HFFc6 (cell line): ENCODE measurements around the gene ATP13A2. TPM values are rescaled to one million over a fixed set of nuclear protein-coding genes. Genes with fewer than 3 reads are reported as not detected.

Experiments used
- DNase-seq: peaks from one replicate; pipeline ENCODE4 v3.0.0-alpha.2; 2018
- H3K27ac Mint-ChIP-seq: 2 replicates; pipeline ENCODE4 v1.8.0; 2020; ENCODE audit warnings: mild to moderate bottlenecking, mixed read lengths
- H3K27me3 Mint-ChIP-seq: 2 replicates; pipeline ENCODE4 v1.8.0; 2021; ENCODE audit warnings: mild to moderate bottlenecking, moderate library complexity, mixed read lengths; ENCODE audit not compliant: insufficient read depth
- H3K36me3 Mint-ChIP-seq: 2 replicates; pipeline ENCODE4 v1.8.0; 2021; ENCODE audit warnings: low read depth, mixed read lengths
- H3K4me1 Mint-ChIP-seq: 2 replicates; pipeline ENCODE4 v1.8.0; 2020; ENCODE audit warnings: low read depth, mixed read lengths
- H3K4me3 Mint-ChIP-seq: 2 replicates; pipeline ENCODE4 v1.8.0; 2020; ENCODE audit warnings: mild to moderate bottlenecking, moderate library complexity, mixed read lengths
- H3K9me3 Mint-ChIP-seq: 2 replicates; pipeline ENCODE4 v1.8.0; 2020; ENCODE audit warnings: mild to moderate bottlenecking, mixed read lengths
- total RNA-seq, 6 experiments: library from RNA; stranded (reverse); fragmentation: NEBNext Ultra II Directional; extraction: Animal tissue kit (Norgen Biotek cat#: 25700); gene quantifications; 2 replicates in 1 of 6; 3 replicates in 5 of 6; pipeline ENCODE4 v1.2.3, GENCODE V29; 2021
- TF ChIP-seq, protein P1 (sequence below): fragments of 200-600 bp; sonication (generic); IDR thresholded peaks from 2 replicates; pipeline ENCODE4 v1.5.0; 2021; ENCODE audit warnings: antibody characterized with exemption, mild to moderate bottlenecking

The ATP13A2 gene
- total RNA-seq, 6 experiments from 2014 or later: 26.8 to 33.6 (median 29.4) TPM

DNA sequence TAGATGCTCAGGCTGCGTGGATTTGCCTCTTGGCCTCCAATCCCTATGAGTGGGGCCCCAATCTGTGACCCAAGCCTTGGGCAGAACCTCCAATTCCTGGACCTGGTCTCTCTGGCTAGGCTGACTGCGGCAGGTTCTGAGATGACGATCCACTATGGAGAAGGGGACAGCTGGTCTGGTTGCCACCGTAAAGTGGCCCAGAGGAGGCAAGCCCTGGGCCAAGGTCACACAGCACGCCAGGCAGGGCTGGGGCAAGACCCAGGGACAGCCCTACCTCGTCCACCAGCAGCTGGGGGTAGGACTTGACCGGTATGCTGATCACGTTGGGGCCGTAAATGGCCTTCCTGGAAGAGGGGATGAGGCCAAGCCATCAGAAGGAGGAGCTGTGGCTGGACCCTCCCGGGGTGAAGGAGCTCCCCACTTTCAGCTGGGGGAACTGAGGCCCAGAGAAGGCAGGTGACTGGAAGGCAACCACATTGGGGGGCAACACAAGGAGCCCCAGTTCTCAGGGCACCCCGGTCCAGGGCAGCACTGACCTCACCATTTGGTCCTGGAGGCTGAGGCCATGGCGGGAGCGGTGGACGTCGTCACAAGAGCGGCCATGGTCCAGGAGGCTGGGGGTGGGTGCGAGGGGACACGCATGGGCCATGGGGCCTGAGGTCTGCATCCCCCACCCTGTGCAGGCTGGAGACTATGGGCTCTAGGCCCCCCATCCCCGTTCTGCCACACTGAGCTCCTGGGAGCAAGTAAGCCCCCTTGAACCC lies 9.8 kb downstream of the ATP13A2 start:
- Mint-ChIP-seq H3K9me3 (no peaks in the 10 kb centered on the region), H3K4me1 (peaks cover 10% of the 10 kb centered on the region), H3K27ac (no peak overlapping the region), H3K4me3 (no peak overlapping the region), H3K27me3 (peaks cover 3% of the 10 kb centered on the region), H3K36me3 (peaks cover 25% of the 10 kb centered on the region)
- TF ChIP-seq, protein P1, sequence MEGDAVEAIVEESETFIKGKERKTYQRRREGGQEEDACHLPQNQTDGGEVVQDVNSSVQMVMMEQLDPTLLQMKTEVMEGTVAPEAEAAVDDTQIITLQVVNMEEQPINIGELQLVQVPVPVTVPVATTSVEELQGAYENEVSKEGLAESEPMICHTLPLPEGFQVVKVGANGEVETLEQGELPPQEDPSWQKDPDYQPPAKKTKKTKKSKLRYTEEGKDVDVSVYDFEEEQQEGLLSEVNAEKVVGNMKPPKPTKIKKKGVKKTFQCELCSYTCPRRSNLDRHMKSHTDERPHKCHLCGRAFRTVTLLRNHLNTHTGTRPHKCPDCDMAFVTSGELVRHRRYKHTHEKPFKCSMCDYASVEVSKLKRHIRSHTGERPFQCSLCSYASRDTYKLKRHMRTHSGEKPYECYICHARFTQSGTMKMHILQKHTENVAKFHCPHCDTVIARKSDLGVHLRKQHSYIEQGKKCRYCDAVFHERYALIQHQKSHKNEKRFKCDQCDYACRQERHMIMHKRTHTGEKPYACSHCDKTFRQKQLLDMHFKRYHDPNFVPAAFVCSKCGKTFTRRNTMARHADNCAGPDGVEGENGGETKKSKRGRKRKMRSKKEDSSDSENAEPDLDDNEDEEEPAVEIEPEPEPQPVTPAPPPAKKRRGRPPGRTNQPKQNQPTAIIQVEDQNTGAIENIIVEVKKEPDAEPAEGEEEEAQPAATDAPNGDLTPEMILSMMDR: no peak
- DNase-seq: no peak

DNA sequence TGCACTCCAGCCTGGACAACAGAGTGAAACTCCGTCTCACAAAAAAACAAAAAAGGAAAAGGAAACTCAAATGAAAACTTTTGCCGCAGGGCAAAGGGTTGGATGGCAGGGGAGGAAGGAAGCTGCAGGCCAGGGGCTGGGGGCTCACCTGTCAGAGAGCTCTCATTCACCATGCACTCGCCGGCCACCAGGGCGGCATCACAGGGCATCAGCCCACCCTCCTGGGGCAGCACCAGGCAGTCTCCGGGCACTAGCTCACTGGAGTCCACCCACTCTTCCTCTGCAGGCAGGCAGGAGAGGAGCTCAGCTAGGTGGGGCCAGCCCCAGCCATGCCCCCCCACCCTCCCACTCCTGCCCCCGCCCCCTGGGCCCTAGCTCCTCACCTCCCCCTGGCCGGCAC lies 11.9 kb downstream of the ATP13A2 start:
- no peak for DNase-seq
- TF ChIP-seq, protein P1: peak; percentile 32; the same call in 1 of the 2 replicates
- H3K4me1 Mint-ChIP-seq: peaks cover 10% of the 10 kb centered on the region
- H3K4me3 Mint-ChIP-seq: no peak overlapping the region
- no peaks in the 10 kb centered on the region for H3K9me3 Mint-ChIP-seq
- no peak overlapping the region for H3K27ac Mint-ChIP-seq
- H3K27me3 Mint-ChIP-seq: peaks cover 4% of the 10 kb centered on the region
- peaks cover 25% of the 10 kb centered on the region for H3K36me3 Mint-ChIP-seq

DNA sequence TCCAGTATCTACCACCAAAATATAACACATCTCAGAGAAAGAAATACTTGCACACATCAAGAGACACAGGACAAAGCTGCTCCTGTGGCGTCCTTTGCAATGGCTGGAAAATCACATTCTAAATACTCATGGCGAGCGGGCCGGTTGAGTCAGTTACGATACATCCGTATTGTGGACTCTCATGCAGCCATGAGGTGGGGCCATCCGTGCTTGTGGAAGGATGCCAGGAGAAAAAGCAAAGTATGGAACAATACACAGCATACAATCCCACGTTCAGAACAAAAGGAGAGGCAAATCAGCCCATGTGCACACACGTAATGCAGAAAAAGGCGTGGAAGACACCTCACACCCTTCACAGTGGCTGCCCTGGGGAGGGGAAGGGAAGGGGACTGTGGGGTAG lies 13.1 kb downstream of the ATP13A2 start:
- H3K4me3 Mint-ChIP-seq: no peak overlapping the region
- DNase-seq: no peak
- no peaks in the 10 kb centered on the region for H3K9me3 Mint-ChIP-seq
- TF ChIP-seq, protein P1: no peak
- H3K27me3 Mint-ChIP-seq: peaks cover 1% of the 10 kb centered on the region
- peaks cover 17% of the 10 kb centered on the region for H3K36me3 Mint-ChIP-seq
- peaks cover 2% of the 10 kb centered on the region for H3K4me1 Mint-ChIP-seq
- H3K27ac Mint-ChIP-seq: no peak overlapping the region

DNA sequence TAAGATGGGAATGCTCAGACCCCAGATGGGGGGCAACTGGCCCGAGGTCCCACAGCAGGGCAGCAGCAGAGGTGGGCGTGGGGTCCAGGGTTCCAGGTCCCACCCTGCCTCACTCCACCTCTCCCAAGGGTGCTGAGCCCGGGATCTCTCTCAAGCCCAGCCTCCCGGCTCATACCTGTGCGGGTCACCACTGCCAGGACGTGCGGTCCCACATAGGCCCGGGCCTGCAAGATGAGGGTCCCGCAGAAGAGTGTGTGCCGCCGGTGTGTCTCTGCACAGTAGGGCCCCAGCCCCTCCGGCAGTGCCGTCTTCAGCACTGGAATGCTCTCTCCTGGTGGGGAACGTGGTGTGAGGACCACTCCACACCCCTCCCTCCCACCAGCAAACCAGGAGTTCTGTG lies 14.9 kb downstream of the ATP13A2 start:
- H3K27me3 Mint-ChIP-seq: peaks cover 1% of the 10 kb centered on the region
- H3K4me3 Mint-ChIP-seq: no peak overlapping the region
- DNase-seq: no peak
- H3K4me1 Mint-ChIP-seq: no peaks in the 10 kb centered on the region
- H3K27ac Mint-ChIP-seq: no peak overlapping the region
- TF ChIP-seq, protein P1: no peak
- no peaks in the 10 kb centered on the region for H3K9me3 Mint-ChIP-seq
- peaks cover 11% of the 10 kb centered on the region for H3K36me3 Mint-ChIP-seq

DNA sequence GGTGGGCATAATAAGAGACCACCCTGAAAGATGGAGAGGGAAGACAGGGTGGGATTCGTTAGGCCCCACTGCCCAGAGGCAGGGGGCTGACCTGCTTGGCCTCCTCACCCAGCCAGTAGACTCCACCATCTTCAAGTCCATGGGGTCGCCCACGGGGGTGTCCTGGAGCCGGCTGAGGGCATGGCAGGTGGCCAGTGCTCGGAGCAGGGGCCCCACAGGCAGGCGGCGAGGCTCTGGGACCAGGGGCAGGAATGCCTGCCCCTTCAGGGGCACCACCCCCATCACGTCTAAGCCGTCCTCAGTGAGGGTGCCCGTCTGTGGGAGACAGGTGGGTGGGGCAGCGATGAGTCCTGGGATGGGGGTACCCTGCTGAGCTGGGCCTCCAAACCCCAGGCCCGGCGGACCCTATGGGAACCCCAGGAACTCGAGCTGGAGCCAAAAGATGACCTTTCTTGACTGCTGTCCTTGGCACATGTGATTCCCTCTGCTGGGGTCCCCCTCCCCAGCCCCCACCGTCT lies 18.1 kb downstream of the ATP13A2 start:
- DNase-seq: no peak
- Mint-ChIP-seq H3K27ac (no peak overlapping the region), H3K4me1 (no peaks in the 10 kb centered on the region), H3K36me3 (peaks cover 4% of the 10 kb centered on the region), H3K4me3 (no peak overlapping the region), H3K27me3 (peaks cover 1% of the 10 kb centered on the region), H3K9me3 (no peaks in the 10 kb centered on the region)
- TF ChIP-seq, protein P1: no peak
